Epithelial cell of prostate (primary cell): ENCODE results near the gene ANKRD29.
"Not testable (repeated sequence)": the region's sequence is repeated elsewhere in the genome, so short reads cannot be mapped to it uniquely, and the experiment has no call there.

ENCODE experiments used
- DNase-seq: peaks from one replicate; pipeline ENCODE4 v3.0.0-alpha.2; 2011; ENCODE audit warnings: low read depth, low spot score
- H3K27ac ChIP-seq: fragments of 450-650 bp; 2 replicates; pipeline ENCODE4 v1.5.1; 2017; ENCODE audit warnings: mild to moderate bottlenecking

Gene ANKRD29

DNA sequence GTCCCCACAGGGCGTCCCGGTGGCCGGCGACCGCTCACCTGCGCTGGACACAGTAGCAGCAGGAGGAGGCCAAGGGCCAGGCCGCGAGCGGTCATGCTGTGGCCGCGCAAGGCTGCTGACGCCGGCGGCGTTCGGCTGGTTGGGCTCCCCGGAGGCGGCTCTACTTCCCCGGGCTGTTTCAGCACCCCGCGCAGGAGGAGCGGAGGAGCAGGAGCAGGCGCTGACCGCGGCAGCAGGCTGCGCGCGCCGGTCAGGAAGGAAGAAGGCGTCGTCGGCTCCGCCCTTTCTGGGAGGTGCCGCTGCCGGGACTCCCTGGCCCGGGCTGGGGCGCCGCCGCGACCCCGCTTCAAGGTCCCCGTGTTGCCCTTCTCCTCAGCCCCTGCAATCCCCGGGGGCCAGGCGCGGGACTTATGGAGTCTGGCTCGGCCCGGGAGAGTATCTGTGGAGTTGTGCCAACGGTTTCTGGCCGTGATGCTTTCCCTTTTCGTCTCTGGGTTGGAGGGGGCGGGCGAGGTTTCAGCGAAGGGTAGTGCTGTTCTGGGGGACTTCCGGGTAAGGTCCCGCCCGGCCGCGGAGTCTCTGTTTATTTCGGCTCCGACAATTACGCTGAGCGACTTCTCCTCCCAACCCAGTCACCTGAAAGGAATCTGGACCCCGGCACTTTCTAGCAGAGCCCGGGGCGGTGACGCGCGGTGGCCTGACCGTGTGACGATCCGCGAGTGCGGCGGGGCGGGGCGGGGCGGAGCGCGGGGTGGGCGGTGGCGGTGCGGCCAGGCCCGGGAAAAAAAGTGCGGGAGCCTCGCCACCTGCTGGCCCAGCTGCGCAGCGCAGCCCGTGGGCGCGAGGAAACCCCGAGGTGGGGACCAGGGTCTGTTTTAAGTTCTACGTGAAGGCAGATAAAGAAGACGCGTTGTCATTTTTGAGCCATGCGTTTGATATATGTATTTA lies 76.2 kb downstream of the ANKRD29 start, which contains the start of gene NPC1:
Gene NPC1 (minus strand): TSS at position 258 of the 948 bp plus-strand sequence. CDS start 163 bp downstream, at position 95.
- H3K27ac ChIP-seq: peak within 1 kb of the TSS; percentile 98
- DNase-seq: peak; percentile 87

DNA sequence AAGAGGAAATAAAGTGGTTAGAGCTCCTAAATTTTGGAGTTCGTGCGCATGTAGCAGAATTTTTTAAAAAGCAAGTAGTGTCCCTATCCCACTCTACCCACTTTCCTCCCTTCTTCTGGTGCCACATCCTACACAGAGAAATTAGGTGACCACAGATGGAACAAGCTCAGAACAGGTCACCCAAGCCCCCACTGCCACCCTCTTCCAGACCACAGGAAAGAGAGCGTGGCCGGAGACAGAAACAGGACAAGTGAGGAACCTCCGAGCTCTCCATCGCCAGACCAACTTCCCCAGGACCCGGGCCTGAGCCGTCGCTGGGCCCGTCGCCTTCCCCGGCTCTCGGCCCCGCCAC lies 76.8 kb downstream of the ANKRD29 start:
- no peak for DNase-seq
- H3K27ac ChIP-seq: peak overlapping the region; percentile 98

DNA sequence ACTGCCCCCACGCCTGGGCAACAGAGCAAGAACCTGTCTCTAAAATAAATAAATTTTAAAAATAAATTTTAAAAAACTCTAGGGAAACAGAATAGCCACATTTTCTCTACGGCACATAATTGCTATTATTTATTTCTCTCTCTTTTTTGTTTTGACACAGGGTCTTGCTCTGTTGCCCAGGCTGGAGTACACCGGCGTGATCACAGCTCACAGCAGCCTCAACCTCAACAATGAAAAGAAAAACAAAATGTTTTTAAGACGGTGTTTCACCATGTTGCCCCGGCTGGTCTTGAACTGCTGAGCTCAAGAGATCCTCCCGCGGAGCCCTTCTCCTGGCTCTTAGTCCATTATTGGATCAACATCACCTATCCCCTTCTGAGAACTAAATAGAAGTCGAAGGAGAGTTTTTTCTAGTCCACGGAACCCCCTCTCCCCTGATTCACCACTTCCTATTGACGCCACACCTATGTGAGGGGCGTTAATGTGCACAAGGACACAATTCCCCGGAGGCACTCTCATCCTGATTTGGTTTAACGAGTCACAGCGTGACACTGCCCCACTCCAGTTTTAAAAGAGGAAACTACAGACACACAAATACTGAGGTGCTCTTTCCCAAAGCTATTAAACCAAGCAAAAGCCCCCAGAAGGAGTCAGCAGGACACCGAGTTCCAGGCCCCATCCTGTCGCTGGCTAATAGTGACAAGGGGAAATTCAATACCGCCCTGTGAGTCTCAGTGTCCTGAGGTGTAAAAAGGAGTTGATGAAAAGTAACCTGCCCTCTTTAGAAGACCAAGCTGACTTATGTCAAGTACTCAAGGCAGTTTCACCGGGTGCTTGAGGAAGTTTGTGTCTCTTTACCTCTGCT lies 77.5 kb downstream of the ANKRD29 start:
- DNase-seq: no peak

DNA sequence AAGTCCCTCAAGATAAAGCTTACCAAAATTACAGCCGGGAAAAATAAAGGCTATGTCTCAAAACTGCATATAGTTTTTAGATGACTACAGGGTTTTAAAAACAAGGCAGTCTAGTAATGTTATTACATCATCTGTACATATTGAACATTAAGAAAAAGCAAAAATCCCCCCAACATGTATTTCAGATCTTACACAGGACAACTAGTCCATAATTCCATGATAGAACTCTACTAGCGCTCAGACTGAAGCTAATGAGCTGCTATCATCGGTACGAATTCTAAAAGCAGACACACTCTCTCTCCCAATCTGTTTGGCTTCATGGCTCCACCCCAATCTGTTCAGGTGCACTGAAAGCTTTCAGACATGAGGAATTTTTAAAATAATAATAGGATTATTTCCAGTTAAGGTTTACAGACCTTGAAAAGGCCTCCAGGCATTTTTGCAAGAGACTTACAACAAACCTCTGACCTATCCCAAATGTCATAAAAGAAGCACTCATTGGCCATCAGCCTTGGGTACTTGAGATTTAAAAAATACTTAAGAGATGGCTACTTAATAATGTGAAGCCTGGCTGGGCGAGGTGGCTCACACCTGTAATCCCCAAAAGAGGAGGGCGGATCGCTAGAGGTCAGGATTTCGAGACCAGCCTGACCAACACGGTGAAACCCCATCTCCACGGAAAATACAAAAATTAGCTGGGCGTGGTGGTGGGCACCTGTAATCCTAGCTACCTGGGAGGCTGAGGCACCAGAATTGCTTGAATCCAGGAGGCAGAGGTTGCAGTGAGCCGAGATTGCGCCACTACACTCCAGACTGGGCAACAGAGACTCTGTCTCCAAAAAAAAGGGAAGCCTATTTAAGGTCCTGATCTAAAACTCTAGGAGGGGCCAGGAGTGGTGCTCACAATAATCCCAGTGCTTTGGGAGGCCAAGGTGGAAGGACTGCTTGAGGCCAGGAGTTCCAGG lies 78.4 kb downstream of the ANKRD29 start:
- DNase-seq: no peak
- H3K27ac ChIP-seq: peak overlapping the region; percentile 98

More for the DNA sequence above, 77.5 kb downstream of the ANKRD29 start:
- peak overlapping the region; percentile 98 for H3K27ac ChIP-seq

GRCh38 chr18:23583071-23583865 lies 79.4 kb downstream of the ANKRD29 start:
- H3K27ac ChIP-seq: no peak overlapping the region
- DNase-seq: no peak

- peak overlapping the region; percentile 9 for H3K27ac ChIP-seq
- DNase-seq: no peak
Observed at GRCh38 chr18:23580677-23581367, 81.9 kb downstream of the ANKRD29 start.

- H3K27ac ChIP-seq: no peak overlapping the region
- no peak for DNase-seq
Observed at GRCh38 chr18:23578891-23579653, 83.6 kb downstream of the ANKRD29 start.

- DNase-seq: no peak
Observed at GRCh38 chr18:23578067-23578701, 84.5 kb downstream of the ANKRD29 start.

GRCh38 chr18:23577521-23577920 lies 85.2 kb downstream of the ANKRD29 start:
- not testable (repeated sequence) for H3K27ac ChIP-seq, DNase-seq

More at GRCh38 chr18:23578067-23578701, 84.5 kb downstream of the ANKRD29 start:
- no peak overlapping the region for H3K27ac ChIP-seq

GRCh38 chr18:23575309-23575651 lies 87.4 kb downstream of the ANKRD29 start:
- H3K27ac ChIP-seq: peak overlapping the region; percentile 61
- DNase-seq: no peak

- peak overlapping the region; percentile 61 for H3K27ac ChIP-seq
- no peak for DNase-seq
Observed at GRCh38 chr18:23574611-23575308, 88.0 kb downstream of the ANKRD29 start.

GRCh38 chr18:23573626-23574431 lies 88.9 kb downstream of the ANKRD29 start:
- DNase-seq: no peak
- H3K27ac ChIP-seq: peak overlapping the region; percentile 61

GRCh38 chr18:23573020-23573419 lies 89.7 kb downstream of the ANKRD29 start:
- DNase-seq: no peak

GRCh38 chr18:23572570-23572969 lies 90.1 kb downstream of the ANKRD29 start:
- no peak overlapping the region for H3K27ac ChIP-seq
- DNase-seq: no peak

More at GRCh38 chr18:23573020-23573419, 89.7 kb downstream of the ANKRD29 start:
- no peak overlapping the region for H3K27ac ChIP-seq

- no peak overlapping the region for H3K27ac ChIP-seq
- DNase-seq: no peak
Observed at GRCh38 chr18:23572012-23572411, 90.7 kb downstream of the ANKRD29 start.
